ENCODE results near the gene LGALS4. TPM values are rescaled to one million over a fixed set of nuclear protein-coding genes. Genes with fewer than 3 reads are reported as not detected.
"Not testable (repeated sequence)": the region's sequence is repeated elsewhere in the genome, so short reads cannot be mapped to it uniquely, and the experiment has no call there.

The LGALS4 gene
- total RNA-seq, 1 donor from 2014 or later, result 0.32 TPM

GRCh38 chr19:38800577-38801347, 12.0 kb downstream of the LGALS4 start:
- Histone ChIP-seq H2AFZ (ENCODE audit: low read depth, low read length) (no peak overlapping the region), H4K20me1 (ENCODE audit: insufficient read depth, low read length) (no peaks in the 10 kb centered on the region), H3K27ac (ENCODE audit: low read depth, low read length) (no peak overlapping the region), H3K9ac (ENCODE audit: low read length) (no peak overlapping the region), H3K27me3 (ENCODE audit: insufficient read depth, low read length) (peaks cover 5% of the 10 kb centered on the region), H3K9me3 (ENCODE audit: insufficient read depth, low read depth, low read length) (no peaks in the 10 kb centered on the region), H3K79me2 (ENCODE audit: insufficient read depth, low read length) (no peaks in the 10 kb centered on the region), H3K4me3 (ENCODE audit: insufficient read depth, low read depth, low read length) (no peak overlapping the region), H3K4me1 (ENCODE audit: insufficient read depth, low read length) (no peaks in the 10 kb centered on the region), H3K4me2 (ENCODE audit: low read length) (no peak overlapping the region), H3K36me3 (ENCODE audit: insufficient read depth, low read length) (no peaks in the 10 kb centered on the region)
- no peak for DNase-seq (ENCODE audit: low read depth)
- Mint-ChIP-seq H3K36me3 (ENCODE audit: low read depth, unreplicated experiment) (no peaks in the 10 kb centered on the region), H3K27ac (ENCODE audit: unreplicated experiment) (no peak overlapping the region), H3K9me3 (ENCODE audit: unreplicated experiment) (peaks cover 3% of the 10 kb centered on the region), H3K4me1 (ENCODE audit: low read depth, unreplicated experiment) (no peaks in the 10 kb centered on the region), H3K27me3 (ENCODE audit: low read depth, unreplicated experiment) (peaks cover 2% of the 10 kb centered on the region), H3K4me3 (ENCODE audit: unreplicated experiment) (no peak overlapping the region)
- TF ChIP-seq CTCF (IDR thresholded peaks at IDR 0.05; ENCODE audit: insufficient read depth, low read depth, low read length) (no peak), EZH2 (IDR thresholded peaks at IDR 0.05; ENCODE audit: insufficient read depth, low read length) (no peak)
- FAIRE-seq, result no peak

- Mint-ChIP-seq H3K27me3 (ENCODE audit: low read depth, unreplicated experiment) (peaks cover 2% of the 10 kb centered on the region), H3K27ac (ENCODE audit: unreplicated experiment) (peak overlapping the region; percentile 5), H3K4me3 (ENCODE audit: unreplicated experiment) (no peak overlapping the region), H3K36me3 (ENCODE audit: low read depth, unreplicated experiment) (no peaks in the 10 kb centered on the region), H3K9me3 (ENCODE audit: unreplicated experiment) (peaks cover 2% of the 10 kb centered on the region), H3K4me1 (ENCODE audit: low read depth, unreplicated experiment) (no peaks in the 10 kb centered on the region)
- Histone ChIP-seq H3K4me2 (ENCODE audit: low read length) (no peak overlapping the region), H3K9me3 (ENCODE audit: insufficient read depth, low read depth, low read length) (no peaks in the 10 kb centered on the region), H3K4me1 (ENCODE audit: insufficient read depth, low read length) (no peaks in the 10 kb centered on the region), H3K4me3 (ENCODE audit: insufficient read depth, low read depth, low read length) (no peak overlapping the region), H3K79me2 (ENCODE audit: insufficient read depth, low read length) (no peaks in the 10 kb centered on the region), H2AFZ (ENCODE audit: low read depth, low read length) (no peak overlapping the region), H4K20me1 (ENCODE audit: insufficient read depth, low read length) (no peaks in the 10 kb centered on the region), H3K36me3 (ENCODE audit: insufficient read depth, low read length) (no peaks in the 10 kb centered on the region), H3K9ac (ENCODE audit: low read length) (no peak overlapping the region), H3K27me3 (ENCODE audit: insufficient read depth, low read length) (peaks cover 5% of the 10 kb centered on the region), H3K27ac (ENCODE audit: low read depth, low read length) (no peak overlapping the region)
- TF ChIP-seq CTCF (IDR thresholded peaks at IDR 0.05; ENCODE audit: insufficient read depth, low read depth, low read length) (no peak), EZH2 (IDR thresholded peaks at IDR 0.05; ENCODE audit: insufficient read depth, low read length) (no peak)
- DNase-seq (ENCODE audit: low read depth) (no peak), FAIRE-seq (no peak)
These were observed 13.6 kb downstream of the LGALS4 start for GRCh38 chr19:38799104-38799503.

- H3K4me1 ChIP-seq (ENCODE audit: insufficient read depth, low read length); H3K4me3 ChIP-seq (ENCODE audit: insufficient read depth, low read depth, low read length); H3K79me2 ChIP-seq (ENCODE audit: insufficient read depth, low read length); H3K36me3 ChIP-seq (ENCODE audit: insufficient read depth, low read length); H3K4me1 Mint-ChIP-seq (ENCODE audit: low read depth, unreplicated experiment); H3K4me2 ChIP-seq (ENCODE audit: low read length); H3K9me3 ChIP-seq (ENCODE audit: insufficient read depth, low read depth, low read length); H4K20me1 ChIP-seq (ENCODE audit: insufficient read depth, low read length); DNase-seq (ENCODE audit: low read depth); H2AFZ ChIP-seq (ENCODE audit: low read depth, low read length); H3K4me3 Mint-ChIP-seq (ENCODE audit: unreplicated experiment); H3K27me3 ChIP-seq (ENCODE audit: insufficient read depth, low read length); H3K36me3 Mint-ChIP-seq (ENCODE audit: low read depth, unreplicated experiment); H3K27ac Mint-ChIP-seq (ENCODE audit: unreplicated experiment); H3K9me3 Mint-ChIP-seq (ENCODE audit: unreplicated experiment); H3K9ac ChIP-seq (ENCODE audit: low read length); FAIRE-seq; H3K27me3 Mint-ChIP-seq (ENCODE audit: low read depth, unreplicated experiment); H3K27ac ChIP-seq (ENCODE audit: low read depth, low read length): not testable (repeated sequence)
These were observed 15.0 kb downstream of the LGALS4 start for GRCh38 chr19:38797781-38798180.
